GM23338 (cell line): Measurements from ENCODE around the gene GSG1L.

Experiments used
- CTCF ChIP-seq, 2 experiments: fragments of 200-600 bp in 1 of 2; sonication (generic) in 1 of 2; conservative IDR thresholded peaks; 2 replicates each; pipeline versions ENCODE4 v1.5.1 to v1.6.1; 2016 to 2017; ENCODE audit warnings: antibody characterized with exemption in 2 of 2, low read depth in 2 of 2, mild to moderate bottlenecking in 2 of 2, moderate library complexity in 1 of 2
- POLR2AphosphoS5 ChIP-seq: IDR thresholded peaks from 2 replicates; pipeline ENCODE4 v1.6.1; 2016; ENCODE audit warnings: antibody characterized with exemption, low read depth
- TF ChIP-seq, protein P1 (sequence below): IDR thresholded peaks from 2 replicates; pipeline ENCODE4 v1.6.1; 2016; ENCODE audit warnings: antibody characterized with exemption

DNA sequence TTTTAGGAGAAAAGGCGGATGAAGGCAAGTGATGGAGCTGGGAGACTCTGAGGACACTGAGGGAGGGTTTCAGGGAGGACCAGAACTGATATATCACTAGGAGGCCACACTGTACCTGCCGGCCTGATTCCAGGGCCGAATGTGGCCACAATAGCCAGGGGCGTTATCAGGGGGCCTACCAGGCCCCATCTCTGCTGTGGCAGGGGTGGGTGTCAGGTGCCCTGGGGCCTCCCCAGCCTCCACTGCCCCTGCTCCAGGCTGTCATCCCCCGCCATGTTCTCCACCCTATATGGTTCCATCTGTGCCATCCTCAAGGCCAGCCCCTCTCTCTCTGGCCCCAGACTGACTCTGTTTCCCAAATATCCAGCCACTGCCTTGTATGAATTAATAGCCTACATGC is 246.5 kb downstream of the GSG1L start:
- TF ChIP-seq CTCF (conservative IDR thresholded peaks at IDR 0.05; ENCODE audit: low read depth in 2 of 2) = no peak
- TF ChIP-seq, protein P1, sequence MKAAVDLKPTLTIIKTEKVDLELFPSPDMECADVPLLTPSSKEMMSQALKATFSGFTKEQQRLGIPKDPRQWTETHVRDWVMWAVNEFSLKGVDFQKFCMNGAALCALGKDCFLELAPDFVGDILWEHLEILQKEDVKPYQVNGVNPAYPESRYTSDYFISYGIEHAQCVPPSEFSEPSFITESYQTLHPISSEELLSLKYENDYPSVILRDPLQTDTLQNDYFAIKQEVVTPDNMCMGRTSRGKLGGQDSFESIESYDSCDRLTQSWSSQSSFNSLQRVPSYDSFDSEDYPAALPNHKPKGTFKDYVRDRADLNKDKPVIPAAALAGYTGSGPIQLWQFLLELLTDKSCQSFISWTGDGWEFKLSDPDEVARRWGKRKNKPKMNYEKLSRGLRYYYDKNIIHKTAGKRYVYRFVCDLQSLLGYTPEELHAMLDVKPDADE = no peak
- no peak for TF ChIP-seq POLR2AphosphoS5
